Spinal cord (tissue), 10 donors: Measurements from ENCODE around the gene FRMPD1. TPM values are rescaled to one million over a fixed set of nuclear protein-coding genes. Genes with fewer than 3 reads are reported as not detected.

Source experiments
- DNase-seq, 6 donors: peaks; one replicate each; pipeline versions ENCODE4 v3.0.0 to v3.0.0-alpha.2; 2013 to 2015; ENCODE audit warnings: low spot score in 6 of 6, low read depth in 4 of 6
- H3K27ac ChIP-seq: one replicate; pipeline ENCODE4 v1.5.1; 2013; ENCODE audit warnings: low read depth, low read length, control low read depth
- H3K27me3 ChIP-seq: one replicate; pipeline ENCODE4 v1.6.1; 2013; ENCODE audit warnings: low read length; ENCODE audit not compliant: control insufficient read depth, insufficient read depth
- H3K36me3 ChIP-seq: one replicate; pipeline ENCODE4 v1.6.1; 2013; ENCODE audit warnings: low read length; ENCODE audit not compliant: control insufficient read depth, insufficient read depth
- H3K4me1 ChIP-seq: one replicate; pipeline ENCODE4 v1.6.1; 2013; ENCODE audit warnings: low read length; ENCODE audit not compliant: control insufficient read depth, insufficient read depth
- H3K4me3 ChIP-seq: one replicate; pipeline ENCODE4 v1.5.1; 2013; ENCODE audit warnings: low read depth, low read length, control low read depth
- H3K9me3 ChIP-seq: one replicate; pipeline ENCODE4 v1.6.1; 2013; ENCODE audit warnings: low read length; ENCODE audit not compliant: control insufficient read depth, insufficient read depth
- WGBS: methylation state at CpG from one replicate; pipeline ENCODE4 v1.1.5; 2013; ENCODE audit warnings: missing lambda C conversion rate; ENCODE audit not compliant: insufficient coverage; 5-methylcytosine and 5-hydroxymethylcytosine counted together
- polyA plus RNA-seq, 2 donors: library from polyadenylated mRNA; unstranded; fragments of 120-200 nt; gene quantifications; one replicate each; pipeline ENCODE4 v1.2.1, GENCODE V29; 2013; ENCODE audit not compliant: insufficient read length in 2 of 2
- total RNA-seq, 2 donors: library from RNA; depleted of rRNA in 1 of 2; stranded (reverse); fragments of 120-200 nt in 1 of 2; fragments of >200 nt in 1 of 2; gene quantifications; one replicate each; pipeline versions ENCODE4 v1.2.3 to v1.2.4, GENCODE V29; 2013 to 2014
- donor health status: healthy.

FRMPD1 gene
- total and polyA plus RNA-seq, 4 donors = 2.7 to 8.9 (median 5.8) TPM

DNA sequence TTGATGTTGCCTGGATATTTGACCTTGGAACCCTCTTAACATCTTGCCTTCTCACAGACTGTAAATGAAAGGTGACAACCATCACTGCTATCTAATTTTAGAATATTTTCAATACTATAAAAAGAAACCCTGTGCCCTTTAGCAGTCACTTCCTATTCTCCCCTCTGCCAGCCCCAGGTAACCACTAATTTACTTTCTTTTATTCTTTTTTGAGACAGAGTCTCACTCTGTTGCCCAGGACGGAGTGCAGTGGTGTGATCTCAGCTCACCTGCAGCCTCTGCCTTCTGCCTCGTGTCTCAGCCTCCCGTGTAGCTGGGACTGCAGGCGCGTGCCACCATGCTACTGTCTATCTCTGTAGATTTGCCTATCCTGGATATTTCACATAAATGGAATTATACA lies 43.6 kb downstream of the FRMPD1 start:
- H3K4me1 ChIP-seq = no peaks in the 10 kb centered on the region
- H3K36me3 ChIP-seq = no peaks in the 10 kb centered on the region
- DNase-seq = no peak
- no peaks in the 10 kb centered on the region for H3K27me3 ChIP-seq
- WGBS = 100% methylated on average over 1 of the region's 5 CpGs
- no peaks in the 10 kb centered on the region for H3K9me3 ChIP-seq
- no peak overlapping the region for H3K4me3 ChIP-seq
- no peak overlapping the region for H3K27ac ChIP-seq

- no CpG with 5 or more reads among the region's 1 CpG for WGBS
- Histone ChIP-seq H3K9me3 (no peaks in the 10 kb centered on the region), H3K27me3 (no peaks in the 10 kb centered on the region), H3K4me3 (no peak overlapping the region), H3K36me3 (no peaks in the 10 kb centered on the region), H3K4me1 (no peaks in the 10 kb centered on the region), H3K27ac (no peak overlapping the region)
- DNase-seq = no peak
Measured at GRCh38 chr9:37696528-37696927, 45.8 kb downstream of the FRMPD1 start.

DNA sequence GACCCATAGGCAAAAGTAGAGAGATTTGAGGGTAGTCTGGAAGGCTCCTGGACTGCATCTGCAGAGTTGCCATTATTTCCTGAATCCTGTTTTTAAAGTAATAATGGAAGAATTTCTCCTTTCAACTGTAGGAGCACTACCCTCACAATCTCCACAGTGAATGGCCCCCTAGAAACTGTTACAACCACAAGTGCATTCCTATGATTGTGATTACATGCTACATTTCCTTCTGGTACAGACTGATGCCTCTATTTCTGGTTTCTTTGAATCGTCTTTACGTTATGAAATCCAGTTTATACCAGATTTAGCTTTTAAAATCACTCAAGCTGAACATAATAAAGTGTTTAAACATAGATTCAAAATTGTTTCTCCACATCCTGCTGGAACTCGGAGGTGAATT lies 49.4 kb downstream of the FRMPD1 start:
- Histone ChIP-seq H3K27ac (no peak overlapping the region), H3K4me1 (no peaks in the 10 kb centered on the region), H3K4me3 (no peak overlapping the region), H3K36me3 (no peaks in the 10 kb centered on the region), H3K27me3 (no peaks in the 10 kb centered on the region), H3K9me3 (no peaks in the 10 kb centered on the region)
- WGBS = no CpG with 5 or more reads among the region's 3 CpGs
- peak in 1 of 6 donors; percentile 50 for DNase-seq

- 100% methylated on average over 1 of the region's 3 CpGs for WGBS
- no peaks in the 10 kb centered on the region for H3K9me3 ChIP-seq
- H3K27ac ChIP-seq = no peak overlapping the region
- no peaks in the 10 kb centered on the region for H3K36me3 ChIP-seq
- no peak for DNase-seq
- H3K4me1 ChIP-seq = no peaks in the 10 kb centered on the region
- H3K4me3 ChIP-seq = no peak overlapping the region
- H3K27me3 ChIP-seq = no peaks in the 10 kb centered on the region
Measured at GRCh38 chr9:37700900-37701299, 50.1 kb downstream of the FRMPD1 start.

DNA sequence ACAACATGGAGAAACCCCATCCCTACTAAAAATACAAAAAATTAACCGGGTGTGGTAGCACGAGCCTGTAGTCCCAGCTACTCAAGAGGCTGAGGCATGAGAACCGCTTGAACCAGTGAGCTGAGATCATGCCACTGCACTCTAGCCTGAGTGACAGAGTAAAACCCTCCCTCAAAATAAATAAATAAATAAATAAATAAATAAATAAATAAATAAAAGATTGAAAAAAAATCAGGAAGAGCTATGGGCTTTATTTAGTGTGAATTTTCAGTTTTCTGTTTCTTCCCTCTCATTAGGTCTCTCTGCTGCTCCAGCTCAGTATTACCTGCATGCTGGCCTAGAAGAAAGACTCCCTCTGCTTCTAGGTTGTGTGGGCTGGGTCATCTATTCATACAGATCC lies 55.0 kb downstream of the FRMPD1 start:
- DNase-seq = no peak
- Histone ChIP-seq H3K4me3 (no peak overlapping the region), H3K27me3 (no peaks in the 10 kb centered on the region), H3K27ac (no peak overlapping the region), H3K4me1 (no peaks in the 10 kb centered on the region), H3K36me3 (no peaks in the 10 kb centered on the region), H3K9me3 (no peaks in the 10 kb centered on the region)
- no CpG with 5 or more reads among the region's 3 CpGs for WGBS

- WGBS = 60% methylated on average over 1 of the region's 3 CpGs
- no peaks in the 10 kb centered on the region for H3K36me3 ChIP-seq
- H3K27ac ChIP-seq = no peak overlapping the region
- DNase-seq = no peak
- H3K4me1 ChIP-seq = no peaks in the 10 kb centered on the region
- H3K27me3 ChIP-seq = no peaks in the 10 kb centered on the region
- H3K4me3 ChIP-seq = no peak overlapping the region
- H3K9me3 ChIP-seq = no peaks in the 10 kb centered on the region
Measured at GRCh38 chr9:37706290-37706689, 55.5 kb downstream of the FRMPD1 start.

GRCh38 chr9:37707748-37708147 lies 57.0 kb downstream of the FRMPD1 start:
- Histone ChIP-seq H3K4me1 (no peaks in the 10 kb centered on the region), H3K36me3 (no peaks in the 10 kb centered on the region), H3K27ac (no peak overlapping the region), H3K27me3 (no peaks in the 10 kb centered on the region), H3K4me3 (no peak overlapping the region), H3K9me3 (no peaks in the 10 kb centered on the region)
- DNase-seq = no peak
- WGBS = 80% methylated on average over 1 of the region's 4 CpGs

GRCh38 chr9:37710046-37710445 lies 59.3 kb downstream of the FRMPD1 start:
- no CpG with 5 or more reads among the region's 3 CpGs for WGBS
- Histone ChIP-seq H3K4me1 (no peaks in the 10 kb centered on the region), H3K36me3 (no peaks in the 10 kb centered on the region), H3K9me3 (no peaks in the 10 kb centered on the region), H3K27ac (no peak overlapping the region), H3K4me3 (no peak overlapping the region), H3K27me3 (no peaks in the 10 kb centered on the region)
- DNase-seq = no peak

DNA sequence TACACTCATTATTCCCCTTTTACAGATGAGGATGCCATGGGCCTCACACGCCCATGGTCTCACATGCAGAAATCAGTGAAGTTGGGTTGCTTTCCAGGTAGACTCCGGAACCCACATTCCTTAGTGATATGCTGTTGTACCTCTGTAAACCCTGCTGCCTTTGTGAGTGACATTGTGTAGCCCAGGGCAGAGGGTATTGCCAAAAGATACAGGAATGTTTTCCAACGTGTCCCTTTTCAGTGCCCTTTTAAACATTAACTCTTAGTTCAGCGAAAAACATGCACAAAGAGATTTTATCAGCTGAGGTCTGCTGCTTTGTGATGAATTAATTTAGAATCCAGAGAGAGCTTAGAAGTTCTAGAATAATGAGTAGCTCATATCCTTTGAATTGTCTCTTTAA lies 64.5 kb downstream of the FRMPD1 start:
- no peaks in the 10 kb centered on the region for H3K36me3 ChIP-seq
- no peak overlapping the region for H3K27ac ChIP-seq
- no peaks in the 10 kb centered on the region for H3K27me3 ChIP-seq
- H3K4me3 ChIP-seq = no peak overlapping the region
- no peaks in the 10 kb centered on the region for H3K4me1 ChIP-seq
- WGBS = 100% methylated on average over 2 of the region's 4 CpGs
- DNase-seq = no peak
- H3K9me3 ChIP-seq = no peaks in the 10 kb centered on the region

DNA sequence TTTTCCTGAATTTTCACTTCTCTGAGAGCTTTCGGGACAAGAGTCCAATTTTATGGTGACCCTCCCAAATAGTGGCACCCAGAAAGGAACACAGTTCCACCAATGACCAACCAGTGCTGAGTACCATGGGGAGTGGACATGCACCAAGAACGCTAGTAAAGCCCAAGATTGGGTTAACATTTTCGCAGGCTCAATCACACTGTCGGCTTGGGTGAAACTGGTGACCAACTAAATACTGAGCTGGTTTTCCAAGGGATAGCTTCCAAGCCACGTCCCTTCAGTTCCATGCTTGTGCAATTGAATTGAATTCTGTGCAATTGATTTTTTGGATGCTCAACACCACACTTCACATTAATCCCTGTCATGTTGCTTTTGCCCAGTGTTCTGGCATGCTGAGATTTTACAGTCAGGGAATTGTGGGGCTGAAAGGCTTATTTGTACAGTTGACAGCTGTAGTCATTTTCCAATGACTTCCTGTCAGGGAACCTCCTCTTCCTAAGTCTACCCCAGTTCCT lies 65.3 kb downstream of the FRMPD1 start:
- no peak overlapping the region for H3K27ac ChIP-seq
- H3K27me3 ChIP-seq = no peaks in the 10 kb centered on the region
- no peaks in the 10 kb centered on the region for H3K36me3 ChIP-seq
- H3K9me3 ChIP-seq = no peaks in the 10 kb centered on the region
- no peak overlapping the region for H3K4me3 ChIP-seq
- no peaks in the 10 kb centered on the region for H3K4me1 ChIP-seq
- 78% methylated on average over 4 of the region's 5 CpGs for WGBS
- no peak for DNase-seq
